ENCODE measurements around the gene FBXL19.

Gene FBXL19

GRCh38 chr16:30989469-30990047 lies 66.2 kb downstream of the FBXL19 start:
- no peak for DNase-seq (ENCODE audit: low spot score)

GRCh38 chr16:30990105-30990504 lies 66.7 kb downstream of the FBXL19 start:
- DNase-seq (ENCODE audit: low spot score), result no peak

DNA sequence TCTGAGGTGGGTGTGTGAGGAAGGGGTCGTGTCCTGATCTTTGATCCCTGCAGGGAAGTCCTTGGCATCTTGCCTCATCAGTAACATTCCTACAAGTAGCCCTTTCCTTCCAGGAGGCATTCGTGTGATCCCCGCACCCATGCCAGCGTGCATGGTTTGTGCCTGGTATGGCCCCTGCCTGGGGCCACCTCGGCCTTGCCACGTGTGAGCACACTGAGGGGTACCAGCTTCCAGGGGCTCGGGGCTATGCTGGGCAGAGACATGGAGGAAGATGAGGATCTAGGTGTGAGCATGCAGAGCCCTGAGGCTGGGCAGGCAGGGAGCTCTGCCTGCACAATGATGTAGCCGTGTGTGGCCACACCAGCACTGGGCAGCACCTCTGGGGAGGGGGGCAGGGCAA lies 67.7 kb downstream of the FBXL19 start:
- no peak for DNase-seq (ENCODE audit: low spot score)

DNA sequence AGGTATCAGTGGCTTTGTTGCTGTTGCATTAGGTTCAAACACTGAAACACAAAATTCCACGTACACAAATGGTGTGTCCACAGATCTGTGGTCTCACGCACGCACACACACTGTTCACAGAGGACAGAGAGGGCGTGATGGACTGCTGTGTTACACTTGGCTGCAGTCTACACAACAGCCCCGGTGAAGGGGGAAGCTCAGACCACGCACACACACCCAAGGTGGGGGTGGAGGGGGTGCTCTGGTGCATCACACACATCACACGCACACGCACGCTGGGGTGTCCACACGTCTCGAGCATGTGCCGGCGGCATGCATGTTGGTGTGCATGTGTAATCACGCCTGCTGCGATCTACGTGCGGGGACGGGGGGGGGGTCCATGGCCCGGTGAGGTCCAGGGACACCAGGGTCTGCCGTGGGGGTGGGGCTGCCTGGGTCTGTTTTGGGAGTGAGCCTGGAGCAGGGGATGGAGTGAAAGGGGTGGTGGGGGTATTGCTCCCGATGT lies 69.0 kb downstream of the FBXL19 start:
- no peak for DNase-seq (ENCODE audit: low spot score)

GRCh38 chr16:30992931-30993816 lies 69.8 kb downstream of the FBXL19 start:
- DNase-seq (ENCODE audit: low spot score), result no peak

- DNase-seq (ENCODE audit: low spot score), result no peak
Measured at GRCh38 chr16:30995927-30996323, 72.6 kb downstream of the FBXL19 start.

DNA sequence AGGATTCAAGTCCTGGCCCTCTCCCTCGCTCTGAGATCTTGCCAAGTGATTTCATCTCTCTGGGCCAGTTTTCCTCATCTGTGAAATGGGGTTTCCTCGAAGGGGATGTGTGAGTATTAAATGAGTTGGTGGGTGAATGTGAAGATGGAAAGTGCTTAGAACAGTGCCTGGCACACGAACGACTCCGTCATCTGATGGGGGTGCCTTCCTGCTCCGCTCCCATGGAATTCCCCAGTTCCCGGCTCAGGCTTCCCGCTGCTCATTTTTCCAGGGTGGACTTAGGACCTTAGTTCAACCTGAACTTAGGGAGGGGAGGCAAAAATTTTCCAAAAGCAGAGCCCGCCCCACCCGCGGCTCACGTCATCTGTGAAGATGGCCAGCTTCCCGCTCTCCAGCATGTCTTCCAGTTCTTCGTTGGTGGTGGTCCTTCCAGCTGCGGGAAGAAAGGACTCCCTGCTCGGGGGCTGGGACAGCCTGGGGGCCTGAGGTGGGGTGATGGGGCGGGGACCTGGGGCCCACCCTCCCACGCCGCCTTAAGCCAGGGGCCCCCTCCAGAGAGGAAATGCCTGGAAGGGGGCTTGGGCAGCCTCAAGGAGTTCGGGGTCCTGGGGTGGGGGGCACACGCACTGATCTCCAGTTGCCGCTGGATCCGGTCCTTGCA lies 73.1 kb downstream of the FBXL19 start:
- DNase-seq (ENCODE audit: low spot score), result no peak

DNA sequence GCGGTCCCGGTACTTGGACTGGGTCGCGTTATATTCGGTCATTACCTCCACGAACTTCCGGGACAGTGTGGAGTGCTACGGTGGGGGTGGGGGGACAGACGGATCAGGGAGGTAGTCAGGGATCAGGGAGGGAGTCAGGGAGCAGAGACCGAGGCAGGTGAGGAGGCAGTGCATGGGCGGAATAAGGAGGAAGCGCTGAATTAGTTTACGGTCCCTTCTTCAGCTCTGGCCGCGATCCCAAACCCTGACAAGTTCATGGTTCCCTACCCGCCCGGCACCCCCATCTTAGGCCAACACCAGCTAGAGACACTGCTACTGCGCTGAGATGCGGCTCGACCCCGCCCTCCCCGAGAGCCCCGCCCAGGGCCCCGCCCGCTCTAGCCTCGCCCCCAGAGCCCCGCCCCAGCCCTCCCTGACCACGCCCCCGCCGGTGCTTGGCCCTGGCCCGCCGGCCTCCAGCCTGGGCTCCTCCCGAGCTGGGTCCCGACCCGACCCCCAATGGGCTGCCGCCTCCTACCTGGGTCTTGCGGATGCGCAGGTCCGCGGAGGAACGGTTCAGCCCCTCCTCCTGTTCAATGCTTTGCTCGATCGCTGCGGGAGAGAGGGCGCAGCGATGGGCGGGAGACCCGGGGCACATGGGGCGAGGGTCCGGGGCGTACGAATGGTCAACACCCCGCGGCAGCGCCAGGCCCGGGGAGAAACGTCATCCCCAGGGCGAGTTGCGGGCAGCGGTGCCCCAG lies 73.8 kb downstream of the FBXL19 start:
- peak; percentile 77 for DNase-seq (ENCODE audit: low spot score)

DNA sequence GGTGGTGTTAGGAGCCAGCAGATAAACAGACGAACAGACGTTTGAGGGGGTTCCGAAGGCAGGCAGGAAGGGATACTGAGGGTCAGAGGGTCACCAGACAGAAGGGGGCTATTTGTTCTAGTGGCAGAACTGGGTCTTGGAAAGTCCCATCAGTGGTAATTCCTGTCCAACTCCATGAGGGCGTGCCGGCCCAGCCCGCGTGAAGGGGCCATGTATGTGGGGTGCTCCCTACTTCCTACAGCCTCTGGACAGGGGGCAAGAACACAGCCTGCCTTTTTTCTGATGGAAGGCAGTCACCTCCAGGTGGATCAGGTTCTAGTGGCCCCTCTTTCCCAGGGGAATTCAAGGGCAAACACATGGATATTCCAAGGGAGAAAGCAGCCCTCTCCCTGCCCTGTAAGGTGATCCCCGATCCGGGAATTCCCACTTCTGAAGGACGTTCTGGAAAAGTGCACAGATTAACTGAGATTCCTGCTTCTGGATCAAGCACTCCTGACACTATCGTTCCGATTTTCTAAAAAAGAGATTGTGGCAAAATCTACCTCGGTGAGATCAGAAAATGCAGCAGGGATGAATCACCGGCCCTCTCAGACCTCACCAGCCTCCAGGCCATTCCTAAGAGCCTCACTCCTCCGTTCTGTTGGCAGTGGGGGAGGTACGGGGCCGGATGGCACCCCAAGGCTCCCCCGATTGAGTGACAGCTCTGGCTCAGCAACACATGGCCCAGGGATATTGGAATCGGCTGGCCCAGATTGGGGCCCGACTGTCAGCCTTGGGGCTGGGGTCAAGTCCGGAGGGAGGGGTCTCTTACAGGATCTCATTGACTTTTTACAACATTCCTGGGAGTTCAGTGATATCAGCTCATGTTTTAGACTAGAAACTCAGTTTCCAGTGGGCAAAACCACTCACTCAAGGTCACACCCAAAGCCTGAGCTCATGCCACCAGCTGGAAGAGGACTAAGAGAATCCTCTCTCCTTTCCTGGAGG lies 74.6 kb downstream of the FBXL19 start:
- no peak for DNase-seq (ENCODE audit: low spot score)
